ENCODE data around the gene TGFBR1.

Gene TGFBR1

GRCh38 chr9:99197987-99198386 lies 93.1 kb downstream of the TGFBR1 start:
- H3K4me3 ChIP-seq (replicated peaks; ENCODE audit: low read depth, low read length) = no peak overlapping the region
- no peak for DNase-seq (ENCODE audit: extremely low read depth, low read depth)
- no peak for TF ChIP-seq CTCF (IDR thresholded peaks at IDR 0.05; ENCODE audit: low read depth, low read length, missing control alignments)

- H3K4me3 ChIP-seq (replicated peaks; ENCODE audit: low read depth, low read length) = no peak overlapping the region
- no peak for DNase-seq (ENCODE audit: extremely low read depth, low read depth)
- no peak for TF ChIP-seq CTCF (IDR thresholded peaks at IDR 0.05; ENCODE audit: low read depth, low read length, missing control alignments)
Observed at GRCh38 chr9:99199938-99200539, 95.1 kb downstream of the TGFBR1 start.

DNA sequence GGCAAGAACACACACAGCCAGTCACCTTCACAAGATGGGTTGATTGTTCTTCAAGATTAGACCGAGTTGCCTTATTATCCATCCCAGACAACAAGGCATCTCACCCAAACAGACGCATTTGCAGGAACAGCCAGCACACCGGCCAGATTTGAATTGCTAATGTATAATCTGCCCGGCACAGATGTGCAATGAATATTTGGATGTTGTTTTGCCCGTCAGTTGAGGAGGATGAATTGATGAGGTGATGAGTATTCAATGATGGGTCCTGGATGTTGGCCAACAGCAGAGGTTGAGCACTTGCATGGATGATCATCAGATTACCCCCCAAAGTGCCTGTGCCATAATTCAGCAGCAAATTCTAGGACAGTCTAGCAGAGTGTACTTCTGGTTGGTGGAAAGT lies 96.7 kb downstream of the TGFBR1 start:
- H3K4me3 ChIP-seq (replicated peaks; ENCODE audit: low read depth, low read length) = no peak overlapping the region
- DNase-seq (ENCODE audit: extremely low read depth, low read depth) = no peak
- no peak for TF ChIP-seq CTCF (IDR thresholded peaks at IDR 0.05; ENCODE audit: low read depth, low read length, missing control alignments)

Data from HFF-Myc (cell line).